Stimulated activated CD4-positive, alpha-beta T cell treated with anti-CD3 and anti-CD28 coated beads, TNF-alpha, amount 100 ng/mL, for 24 hours (primary cell): ENCODE data around the gene TFCP2L1.

Experiments used
- DNase-seq, 3 experiments: peaks; one replicate each; pipeline ENCODE4 v3.0.0-alpha.2; 2020; ENCODE audit warnings: low read depth in 3 of 3

TFCP2L1 gene

DNA sequence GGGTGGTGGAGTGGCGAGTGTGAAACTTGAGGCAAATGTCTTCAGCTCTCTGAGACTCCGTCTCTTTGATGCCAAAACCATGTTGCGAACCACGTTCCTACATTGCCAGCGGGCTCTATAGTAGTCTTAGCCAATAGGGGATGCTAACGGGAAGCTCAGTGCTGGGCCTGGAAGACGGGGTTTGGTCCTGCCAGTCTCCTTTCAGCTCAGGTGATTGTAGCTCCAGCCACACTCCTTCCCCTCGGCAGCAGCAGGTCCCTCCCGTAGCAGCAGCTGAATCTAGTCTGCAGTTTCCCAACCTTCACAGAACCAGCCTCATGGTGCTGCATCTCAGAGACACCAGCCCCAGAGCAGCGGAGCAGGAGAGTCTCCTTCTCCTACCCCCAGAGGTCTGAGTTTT lies 109.7 kb downstream of the TFCP2L1 start:
- DNase-seq, result no peak

DNA sequence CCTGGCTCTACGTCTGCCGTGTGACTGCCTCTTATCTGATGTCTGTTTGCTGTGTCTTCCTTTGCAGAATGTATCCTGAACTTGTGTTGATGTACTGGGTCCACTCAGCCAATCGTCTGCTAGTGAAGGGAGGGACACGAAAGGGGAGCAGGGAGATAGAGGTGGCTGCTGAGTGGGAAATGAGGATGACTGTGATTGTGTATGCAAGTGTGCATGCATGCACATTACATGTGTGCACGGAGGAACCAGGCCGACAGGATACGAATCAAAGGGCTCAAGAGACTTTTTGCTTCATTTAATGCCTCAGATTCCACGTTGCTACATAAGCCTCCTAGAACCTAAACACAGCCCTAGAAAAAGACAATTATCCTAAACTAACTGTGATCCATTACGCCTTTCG lies 111.2 kb downstream of the TFCP2L1 start:
- DNase-seq, result no peak

DNA sequence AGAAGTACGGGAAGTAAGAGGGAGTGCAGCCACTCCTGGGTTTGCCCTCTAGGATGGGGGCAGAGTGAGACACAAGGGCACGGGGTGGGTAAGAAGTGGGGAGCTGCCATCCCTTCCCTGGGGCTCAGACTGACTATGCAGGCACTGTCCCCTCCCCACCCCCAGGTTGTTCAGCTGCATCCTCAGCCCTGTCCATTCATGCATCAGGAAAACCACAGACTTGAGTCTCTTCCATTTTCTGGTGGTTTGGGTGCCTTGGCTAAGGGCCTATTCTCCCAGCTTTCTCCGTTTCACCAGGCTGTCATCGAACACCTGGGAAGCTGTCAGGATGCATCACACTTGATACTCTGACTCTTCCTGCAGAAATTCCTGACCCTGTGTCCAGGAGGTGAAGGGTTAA lies 111.9 kb downstream of the TFCP2L1 start:
- no peak for DNase-seq

DNA sequence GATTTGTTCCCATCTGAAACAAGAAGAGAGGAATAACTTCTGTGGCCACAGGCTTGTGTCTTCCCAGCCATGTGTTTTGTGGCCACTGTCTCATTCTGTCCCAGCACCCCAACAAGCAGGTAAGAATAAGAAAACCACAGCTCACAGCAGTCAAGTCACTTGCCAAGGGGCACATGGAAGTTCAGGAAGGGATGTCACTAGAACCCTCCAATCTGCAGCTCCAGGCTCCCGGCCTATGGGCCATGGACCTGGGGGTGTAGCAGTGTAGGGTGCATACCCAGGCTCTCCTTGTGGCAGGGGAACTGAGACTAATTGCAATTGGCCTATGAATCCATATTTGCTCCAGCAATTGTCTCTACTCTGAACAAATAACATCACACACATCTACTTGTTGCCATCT lies 112.5 kb downstream of the TFCP2L1 start:
- DNase-seq, result no peak

DNA sequence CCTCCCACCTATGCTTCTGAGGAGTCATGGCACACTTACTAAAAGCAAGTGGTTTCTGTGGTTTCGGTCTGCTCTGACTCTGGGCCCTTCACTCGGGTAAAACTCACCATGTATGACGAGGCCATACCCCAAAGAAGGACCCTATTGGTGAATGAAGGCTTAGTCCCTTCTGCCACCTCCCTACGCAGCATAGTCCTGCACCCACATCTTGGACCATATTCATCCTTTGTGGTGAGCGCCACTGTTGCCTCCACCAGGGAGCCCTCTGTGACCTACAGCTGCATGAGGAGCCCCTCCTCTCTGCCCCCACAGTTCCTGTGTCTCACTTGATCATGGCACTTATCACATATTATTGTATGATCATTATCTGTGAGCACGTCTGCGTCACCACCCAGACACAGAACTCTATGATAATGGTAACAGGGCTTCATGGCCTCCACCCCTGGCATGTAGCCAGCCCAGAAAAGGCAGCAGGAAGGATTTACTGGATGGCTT lies 113.3 kb downstream of the TFCP2L1 start:
- no peak for DNase-seq

DNA sequence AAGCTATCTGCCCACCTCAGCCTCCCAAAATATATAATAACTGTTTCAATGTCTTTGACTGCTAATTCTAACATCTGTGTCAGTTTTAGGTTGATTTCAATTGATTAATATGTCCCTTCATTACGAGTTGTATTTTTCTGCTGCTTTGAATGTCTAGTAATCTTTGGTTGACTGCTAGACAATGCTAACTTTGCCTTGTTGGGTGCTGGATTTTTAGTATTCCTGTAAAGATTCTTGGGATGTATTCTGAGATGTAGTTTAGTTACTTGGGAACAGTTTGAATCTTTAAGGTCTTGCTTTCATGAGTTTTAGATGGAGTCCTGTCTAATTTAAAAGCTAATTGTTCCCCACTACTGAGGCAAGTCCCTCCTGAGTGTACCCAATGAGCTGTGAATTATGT lies 114.4 kb downstream of the TFCP2L1 start:
- DNase-seq, result no peak

DNA sequence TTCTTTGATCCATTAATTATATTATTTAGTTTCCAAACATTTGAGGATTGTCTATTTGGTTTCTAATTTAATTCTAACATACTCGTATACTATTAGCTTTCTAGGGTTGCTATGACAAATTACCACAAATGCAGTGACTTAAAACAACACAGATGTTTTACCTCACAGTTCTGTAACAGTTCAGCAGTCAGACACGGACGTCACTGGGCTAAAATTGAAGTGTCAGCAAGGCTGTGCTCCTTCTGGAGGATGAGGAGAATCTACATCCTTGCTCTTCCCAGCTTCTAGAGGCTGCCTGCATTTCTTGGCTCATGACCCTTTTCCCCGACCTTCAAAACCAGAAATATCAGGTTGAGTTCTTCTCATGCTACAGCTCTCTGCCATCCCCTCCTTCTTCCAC lies 117.6 kb downstream of the TFCP2L1 start:
- no peak for DNase-seq
